Activated gamma-delta T cell treated with Interleukin-2 at 50 U/mL for 16 hours (primary cell): ENCODE results near the gene MSGN1.

Source experiments
- DNase-seq: peaks from one replicate; pipeline ENCODE4 v3.0.0-alpha.2; 2020

MSGN1 gene, protein sequence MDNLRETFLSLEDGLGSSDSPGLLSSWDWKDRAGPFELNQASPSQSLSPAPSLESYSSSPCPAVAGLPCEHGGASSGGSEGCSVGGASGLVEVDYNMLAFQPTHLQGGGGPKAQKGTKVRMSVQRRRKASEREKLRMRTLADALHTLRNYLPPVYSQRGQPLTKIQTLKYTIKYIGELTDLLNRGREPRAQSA

GRCh38 chr2:17816396-17817245 is at the start of gene MSGN1:
TSS of gene MSGN1 (plus strand) at chr2:17816460. CDS start at chr2:17816519, 59 bp downstream.
- no peak for DNase-seq

- no peak for DNase-seq
Measured at GRCh38 chr2:17768894-17769293, 47.4 kb upstream of the MSGN1 start.

GRCh38 chr2:17771956-17772355 is 44.3 kb upstream of the MSGN1 start:
- no peak for DNase-seq

GRCh38 chr2:17772532-17772931 is 43.7 kb upstream of the MSGN1 start:
- DNase-seq, result no peak

DNA sequence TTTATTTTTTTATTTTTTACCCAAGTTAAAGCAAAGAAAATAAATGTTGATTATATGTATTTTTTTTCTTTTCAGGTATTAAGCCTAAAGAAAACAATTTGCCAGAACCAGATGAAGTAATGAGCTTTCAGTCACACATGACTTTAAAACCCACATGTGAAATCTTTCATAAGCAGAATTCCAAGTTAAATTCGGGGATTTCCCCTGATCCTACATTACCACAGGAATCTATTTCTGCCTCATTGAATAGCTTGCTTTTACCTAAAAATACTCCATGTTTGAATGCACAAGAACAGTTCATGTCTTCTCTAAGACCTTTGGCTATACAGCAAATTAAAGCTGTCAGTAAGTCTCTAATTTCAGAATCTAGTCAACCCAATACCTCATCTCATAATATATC is 35.7 kb upstream of the MSGN1 start:
- no peak for DNase-seq

DNA sequence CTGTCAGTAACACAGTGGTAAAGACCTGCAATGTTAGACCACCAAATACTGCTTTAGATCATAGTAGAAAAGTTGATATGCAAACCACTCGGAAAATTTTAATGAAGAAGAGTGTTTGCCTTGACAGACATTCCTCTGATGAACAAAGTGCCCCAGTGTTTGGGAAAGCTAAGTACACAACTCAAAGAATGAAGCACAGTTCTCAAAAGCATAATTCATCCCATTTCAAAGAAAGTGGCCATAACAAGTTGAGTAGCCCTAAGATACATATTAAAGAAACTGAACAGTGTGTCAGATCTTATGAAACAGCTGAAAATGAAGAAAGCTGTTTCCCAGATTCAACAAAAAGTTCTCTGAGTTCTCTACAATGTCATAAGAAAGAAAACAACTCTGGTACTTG is 34.8 kb upstream of the MSGN1 start:
- DNase-seq, result no peak

GRCh38 chr2:17786727-17787126 is 29.5 kb upstream of the MSGN1 start:
- no peak for DNase-seq

DNA sequence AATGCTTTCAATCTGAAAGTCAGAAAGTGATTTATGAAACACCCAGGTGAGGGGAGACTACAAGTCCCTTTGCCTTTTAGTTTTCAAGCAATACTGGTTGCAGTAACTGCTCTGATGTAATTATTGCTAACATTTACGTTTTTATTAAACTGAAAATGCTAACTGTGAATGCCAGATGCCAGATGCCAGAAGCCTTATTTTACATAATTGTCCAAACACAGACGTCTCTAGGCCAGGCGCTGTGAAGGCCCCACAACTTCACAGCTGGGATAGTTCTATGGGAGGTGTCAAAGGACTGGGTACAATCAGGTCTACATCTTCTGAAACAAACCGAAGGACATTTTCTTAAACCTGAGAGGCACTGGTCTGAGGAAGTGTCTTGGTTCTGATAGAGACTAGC is 27.5 kb upstream of the MSGN1 start:
- no peak for DNase-seq

DNA sequence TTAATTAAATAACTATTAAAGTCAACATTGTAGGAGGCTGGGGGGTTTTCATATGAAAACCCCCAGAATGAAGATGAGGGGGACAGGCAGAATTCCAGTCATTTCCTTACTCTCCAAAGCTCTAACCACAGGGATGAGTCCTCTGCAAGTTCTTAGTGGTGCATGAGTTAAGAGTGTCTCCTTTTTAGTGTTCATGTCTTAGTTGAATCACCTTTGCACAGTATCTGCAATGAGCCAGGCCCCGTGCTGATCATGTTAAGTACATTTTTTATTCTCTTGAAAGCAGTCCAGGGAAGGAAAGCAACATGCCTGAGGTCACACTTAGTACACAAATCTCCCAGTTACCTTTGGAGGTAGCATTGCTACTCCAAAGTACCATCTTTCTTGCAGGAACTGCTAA is 25.7 kb upstream of the MSGN1 start:
- no peak for DNase-seq

DNA sequence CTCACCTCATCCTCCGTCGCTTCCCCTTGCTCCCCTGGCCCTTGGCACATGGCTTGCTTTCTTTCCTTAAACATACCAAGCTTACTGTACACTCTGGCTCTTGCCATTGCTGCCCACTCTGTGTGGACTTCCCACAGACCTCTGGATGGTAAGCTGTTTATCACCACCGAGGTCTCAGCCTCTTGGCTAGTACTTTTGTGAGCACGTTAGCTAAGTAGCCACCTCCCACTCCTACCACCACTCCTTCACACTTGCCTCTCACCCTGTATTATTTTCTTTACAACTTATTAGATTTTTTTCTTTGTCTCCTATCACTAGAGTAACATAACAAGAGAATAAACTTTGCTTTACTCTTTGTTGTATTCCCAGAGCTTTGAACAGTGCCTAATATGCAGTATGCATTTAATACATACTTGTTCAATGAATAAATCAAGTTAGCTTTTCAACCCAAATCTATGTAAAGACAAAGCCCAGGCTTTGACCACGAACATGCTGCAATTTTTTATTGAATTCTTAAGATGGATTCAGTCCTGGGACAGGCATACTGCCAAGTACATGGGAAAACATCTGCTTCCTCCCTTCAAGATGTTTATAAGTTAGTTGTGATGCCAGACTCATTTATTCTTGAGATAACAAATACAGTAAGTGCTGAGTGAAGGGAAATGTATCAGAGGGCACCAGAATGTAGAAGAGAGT is 25.0 kb upstream of the MSGN1 start:
- no peak for DNase-seq

DNA sequence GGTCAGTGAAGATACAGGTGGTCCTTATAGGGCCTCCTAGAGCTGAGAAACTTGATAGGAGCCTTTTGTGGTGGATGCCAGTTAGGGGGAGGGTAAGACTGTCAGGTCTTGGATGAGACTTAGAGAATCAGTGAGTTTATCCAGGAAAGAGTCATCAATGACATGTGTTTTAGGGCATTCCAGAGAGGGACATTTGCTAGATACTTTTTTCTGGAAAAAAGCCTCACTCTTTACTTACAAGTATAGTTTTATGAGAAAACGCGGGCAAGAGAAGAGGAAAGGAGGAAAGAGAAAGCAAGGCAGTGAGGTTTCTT is 24.5 kb upstream of the MSGN1 start:
- no peak for DNase-seq

DNA sequence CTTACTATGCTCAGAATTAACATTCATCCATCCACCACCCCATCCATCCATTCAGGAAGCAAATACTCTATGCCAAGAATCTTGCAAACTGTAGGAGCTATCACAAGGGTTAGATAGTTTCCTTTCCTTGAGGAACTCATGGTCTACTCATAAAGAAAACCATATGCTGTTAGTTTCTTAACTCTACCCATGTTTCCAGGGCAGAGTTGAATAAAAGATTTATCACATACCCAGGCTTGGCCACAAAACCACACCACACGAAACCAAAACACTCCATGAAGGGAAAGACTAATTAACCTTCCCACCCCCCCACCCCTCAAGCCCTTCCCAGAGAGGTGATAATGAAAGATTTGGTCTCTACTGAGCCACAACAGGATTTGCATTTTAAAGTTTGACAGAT is 23.7 kb upstream of the MSGN1 start:
- no peak for DNase-seq

DNA sequence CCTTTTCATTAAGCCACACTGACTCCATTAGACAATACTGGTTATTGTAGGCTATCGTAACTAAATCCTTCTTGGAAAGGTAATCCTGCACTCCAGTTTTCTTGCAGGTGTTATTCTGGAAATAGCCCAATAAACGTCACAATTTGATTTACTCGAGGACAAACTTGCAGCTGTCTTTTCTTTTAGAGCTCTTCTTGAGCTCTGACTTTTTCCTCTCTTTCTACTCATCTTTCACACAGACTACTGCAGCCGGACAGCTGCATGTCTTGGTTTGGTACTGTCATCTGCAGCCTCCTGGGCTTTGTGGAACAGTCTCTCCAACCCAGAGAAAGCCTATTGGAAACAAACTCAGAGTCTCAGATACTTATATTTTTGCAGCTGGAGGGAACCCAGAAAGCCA is 23.0 kb upstream of the MSGN1 start:
- DNase-seq, result no peak

- no peak for DNase-seq
Measured at GRCh38 chr2:17793803-17794354, 22.4 kb upstream of the MSGN1 start.

DNA sequence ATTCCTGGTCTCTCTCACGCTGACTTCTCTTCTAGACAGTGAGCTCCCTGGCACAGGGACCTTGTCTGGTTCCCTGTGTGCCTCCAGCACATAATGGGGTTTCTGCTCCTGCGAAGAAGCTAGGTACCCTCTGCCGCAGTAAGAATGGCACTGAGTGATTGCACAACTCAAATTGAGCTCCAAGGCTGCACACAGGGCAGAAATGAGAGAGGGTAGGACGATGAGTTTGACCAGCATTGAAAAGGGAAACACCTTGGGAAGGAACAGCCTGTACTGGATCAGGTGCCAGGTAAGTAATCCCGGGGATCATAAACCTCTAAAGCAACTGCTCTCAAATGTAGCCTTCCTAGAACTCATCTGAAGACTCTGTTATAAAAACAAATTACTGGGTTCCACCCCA is 21.0 kb upstream of the MSGN1 start:
- no peak for DNase-seq

- DNase-seq, result no peak
Measured at GRCh38 chr2:17798338-17798737, 17.9 kb upstream of the MSGN1 start.

GRCh38 chr2:17799301-17800120 is 16.7 kb upstream of the MSGN1 start:
- DNase-seq, result no peak

GRCh38 chr2:17800219-17800618 is 16.0 kb upstream of the MSGN1 start:
- DNase-seq, result no peak

GRCh38 chr2:17800693-17801458 is 15.4 kb upstream of the MSGN1 start:
- DNase-seq, result no peak

GRCh38 chr2:17803497-17803896 is 12.8 kb upstream of the MSGN1 start:
- DNase-seq, result no peak

DNA sequence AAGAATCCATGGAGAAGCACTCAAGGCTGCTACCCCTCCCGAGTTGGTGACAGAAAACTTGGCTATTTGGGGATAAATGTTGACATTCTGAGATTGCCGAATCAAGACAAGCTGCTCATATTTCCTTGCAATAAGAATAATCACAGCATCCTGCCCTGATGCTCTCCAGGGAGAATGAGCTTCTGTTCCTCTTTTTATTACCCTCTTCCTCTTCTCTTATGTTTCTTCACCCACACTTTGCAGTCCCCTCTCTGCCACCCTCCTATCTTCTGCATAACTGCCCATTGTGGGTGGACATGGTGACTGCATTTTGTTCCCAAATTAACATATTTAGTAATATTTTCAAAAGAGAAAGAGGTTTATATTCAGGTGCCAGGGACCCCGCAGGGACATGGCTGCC is 11.9 kb upstream of the MSGN1 start:
- no peak for DNase-seq

DNA sequence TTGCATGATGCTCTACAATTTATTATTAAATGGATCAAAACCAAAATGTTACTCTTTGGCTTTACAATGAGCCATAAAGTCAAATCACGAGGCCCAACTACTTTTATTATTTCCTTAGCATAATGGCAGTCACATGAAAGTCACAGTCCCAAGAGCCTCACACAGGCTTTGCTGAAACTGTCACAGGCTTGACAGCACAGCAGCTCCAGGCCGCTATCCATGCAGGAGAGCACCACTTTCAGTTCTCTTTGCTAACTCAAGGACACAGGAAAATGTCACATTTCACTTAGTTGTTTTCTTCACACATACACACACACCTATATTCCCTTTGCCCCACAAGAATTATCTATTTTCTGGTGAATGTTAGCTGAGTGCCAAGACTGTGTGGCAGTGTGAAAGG is 11.1 kb upstream of the MSGN1 start:
- DNase-seq, result no peak
